Epithelial cell of esophagus (primary cell): ENCODE data around the gene SLC12A3.

Experiments
- DNase-seq: peaks from one replicate; pipeline ENCODE4 v3.0.0; 2010; ENCODE audit warnings: low read depth
- H3K4me3 ChIP-seq: 2 replicates; pipeline ENCODE4 v1.5.1; 2011; ENCODE audit warnings: mild to moderate bottlenecking, low read length, control low read depth
- TF ChIP-seq, protein P1 (sequence below): IDR thresholded peaks from 2 replicates; pipeline ENCODE4 v1.5.1; 2011; ENCODE audit warnings: low read depth, mild to moderate bottlenecking, low read length, control low read depth, inconsistent platforms; ENCODE audit not compliant: insufficient read depth; ENCODE audit errors: missing control alignments

SLC12A3 gene

DNA sequence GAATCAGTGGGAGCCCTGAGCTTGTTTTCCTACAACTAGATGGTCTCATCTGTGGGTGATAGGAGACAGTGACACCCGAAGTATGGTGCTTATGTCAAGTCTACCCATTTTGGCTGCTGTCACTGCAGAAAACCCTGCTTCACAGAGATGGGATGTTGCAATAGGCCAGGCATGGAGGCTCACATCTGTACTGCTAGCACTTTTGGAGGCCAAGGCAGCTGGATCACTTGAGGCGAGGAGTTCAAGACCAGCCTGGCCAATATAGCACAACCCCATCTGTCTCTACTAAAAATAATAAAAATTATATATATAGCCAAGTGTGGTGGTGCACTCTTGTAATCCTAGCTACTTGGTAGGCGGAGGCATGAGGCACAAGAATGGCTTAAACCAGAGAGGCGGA lies 64.6 kb downstream of the SLC12A3 start:
- TF ChIP-seq, protein P1, sequence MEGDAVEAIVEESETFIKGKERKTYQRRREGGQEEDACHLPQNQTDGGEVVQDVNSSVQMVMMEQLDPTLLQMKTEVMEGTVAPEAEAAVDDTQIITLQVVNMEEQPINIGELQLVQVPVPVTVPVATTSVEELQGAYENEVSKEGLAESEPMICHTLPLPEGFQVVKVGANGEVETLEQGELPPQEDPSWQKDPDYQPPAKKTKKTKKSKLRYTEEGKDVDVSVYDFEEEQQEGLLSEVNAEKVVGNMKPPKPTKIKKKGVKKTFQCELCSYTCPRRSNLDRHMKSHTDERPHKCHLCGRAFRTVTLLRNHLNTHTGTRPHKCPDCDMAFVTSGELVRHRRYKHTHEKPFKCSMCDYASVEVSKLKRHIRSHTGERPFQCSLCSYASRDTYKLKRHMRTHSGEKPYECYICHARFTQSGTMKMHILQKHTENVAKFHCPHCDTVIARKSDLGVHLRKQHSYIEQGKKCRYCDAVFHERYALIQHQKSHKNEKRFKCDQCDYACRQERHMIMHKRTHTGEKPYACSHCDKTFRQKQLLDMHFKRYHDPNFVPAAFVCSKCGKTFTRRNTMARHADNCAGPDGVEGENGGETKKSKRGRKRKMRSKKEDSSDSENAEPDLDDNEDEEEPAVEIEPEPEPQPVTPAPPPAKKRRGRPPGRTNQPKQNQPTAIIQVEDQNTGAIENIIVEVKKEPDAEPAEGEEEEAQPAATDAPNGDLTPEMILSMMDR = no peak
- no peak overlapping the region for H3K4me3 ChIP-seq
- no peak for DNase-seq

DNA sequence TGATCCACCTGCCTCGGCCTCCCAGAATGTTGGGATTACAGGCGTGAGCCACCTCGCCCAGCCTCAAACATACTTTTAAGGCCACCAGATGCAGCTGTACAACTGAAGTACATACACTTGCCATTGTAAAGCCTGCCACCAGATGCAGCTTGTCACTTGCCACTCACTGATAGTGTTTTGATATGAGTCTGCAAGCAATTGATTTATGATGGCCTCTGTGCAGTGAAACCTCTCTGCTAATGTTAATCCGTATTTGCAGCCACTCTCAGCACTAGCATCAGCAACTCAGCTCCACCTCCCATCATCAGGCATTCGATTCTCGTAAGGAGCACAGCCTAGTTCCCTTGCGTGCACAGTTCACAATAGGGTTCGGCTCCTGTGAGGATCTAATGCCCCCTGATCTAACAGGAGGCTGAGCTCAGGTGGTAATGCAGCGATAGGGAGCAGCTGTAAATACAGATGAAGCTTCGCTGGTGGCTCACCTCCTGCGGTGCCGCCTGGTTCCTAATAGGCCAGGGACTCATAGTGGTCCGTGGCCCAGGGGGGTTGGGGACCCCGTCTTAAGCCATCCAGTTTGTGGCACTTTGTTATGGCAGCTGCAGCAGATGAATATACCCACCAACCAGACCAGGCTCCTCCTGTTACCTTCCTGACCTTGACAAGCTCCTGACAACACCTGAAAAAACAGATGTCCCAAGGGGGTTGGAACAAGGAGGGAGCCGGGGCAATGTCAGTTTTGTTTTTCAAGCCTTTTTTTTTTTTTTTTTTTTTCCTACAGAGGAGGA lies 65.7 kb downstream of the SLC12A3 start:
- TF ChIP-seq, protein P1 = no peak
- no peak overlapping the region for H3K4me3 ChIP-seq
- no peak for DNase-seq

DNA sequence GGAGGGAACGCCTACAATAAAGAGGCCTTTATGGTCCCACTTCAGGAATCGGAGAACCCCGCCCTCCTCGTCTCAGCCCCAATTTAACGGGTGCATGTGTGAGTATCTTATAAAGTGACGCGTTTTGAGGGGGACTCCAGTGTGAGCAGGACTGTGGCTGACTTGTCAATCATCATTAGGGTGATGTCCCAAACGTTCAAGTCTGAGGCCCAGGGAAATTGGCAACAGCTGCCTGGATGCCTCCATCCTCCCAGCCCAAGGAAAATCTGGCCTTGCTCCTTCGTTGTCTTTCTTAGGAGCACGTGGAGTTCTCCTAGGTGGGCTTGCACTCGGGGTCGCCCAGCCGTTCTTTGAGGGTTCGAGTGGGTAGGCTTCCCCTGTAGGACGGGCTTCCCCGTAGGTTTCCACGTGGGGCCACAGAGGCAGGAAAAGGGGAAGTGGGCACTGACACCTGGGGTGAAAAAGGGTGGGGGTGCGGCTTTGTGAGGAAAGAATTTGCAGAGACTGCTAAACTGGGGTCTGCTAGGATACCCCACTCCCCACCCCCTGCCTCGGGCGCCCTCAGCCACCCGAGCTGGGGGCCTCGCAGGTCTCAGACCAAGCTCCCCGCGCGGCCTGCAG lies 66.4 kb downstream of the SLC12A3 start:
- no peak for DNase-seq
- TF ChIP-seq, protein P1 = no peak
- H3K4me3 ChIP-seq = peak overlapping the region; percentile 40

DNA sequence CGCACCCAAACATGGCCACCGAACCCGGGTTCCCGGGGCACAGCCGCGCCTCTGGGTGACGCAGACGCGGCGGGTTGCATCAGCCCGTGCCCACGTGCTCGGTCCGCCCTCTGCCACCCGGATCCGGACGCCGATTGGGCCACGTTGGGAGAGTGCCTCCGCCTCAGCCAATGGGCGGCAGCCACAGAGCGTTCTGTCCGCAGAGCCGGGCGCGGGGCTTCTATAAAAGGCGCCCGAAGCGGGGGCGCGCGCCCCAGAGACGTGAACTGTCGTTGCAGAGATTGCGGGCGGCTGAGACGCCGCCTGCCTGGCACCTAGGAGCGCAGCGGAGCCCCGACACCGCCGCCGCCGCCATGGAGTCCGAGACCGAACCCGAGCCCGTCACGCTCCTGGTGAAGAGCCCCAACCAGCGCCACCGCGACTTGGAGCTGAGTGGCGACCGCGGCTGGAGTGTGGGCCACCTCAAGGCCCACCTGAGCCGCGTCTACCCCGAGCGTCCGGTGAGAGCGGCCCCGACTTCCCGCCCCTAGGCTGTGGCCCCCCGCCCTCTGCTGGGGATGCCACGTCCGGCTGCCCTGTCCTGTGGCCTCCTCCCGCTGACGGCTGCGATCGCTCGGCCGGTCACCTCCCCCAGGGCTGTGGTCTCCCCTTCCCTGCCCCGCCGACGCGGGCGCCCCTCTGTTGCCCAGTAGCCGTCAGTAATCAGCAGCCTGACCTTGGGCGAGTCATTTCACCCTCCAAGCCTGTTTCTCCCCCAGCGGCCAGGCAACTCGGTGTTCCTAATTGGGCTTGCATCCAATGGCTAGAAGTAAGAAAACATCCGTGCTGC lies 67.1 kb downstream of the SLC12A3 start, which contains the start of gene HERPUD1:
Gene HERPUD1 (plus strand): TSS at position 251 of the 829 bp plus-strand sequence. CDS start 103 bp downstream, at position 354.
- peak within 1 kb of the TSS; percentile 97 for H3K4me3 ChIP-seq
- DNase-seq = peak; percentile 98
- TF ChIP-seq, protein P1 = no peak

DNA sequence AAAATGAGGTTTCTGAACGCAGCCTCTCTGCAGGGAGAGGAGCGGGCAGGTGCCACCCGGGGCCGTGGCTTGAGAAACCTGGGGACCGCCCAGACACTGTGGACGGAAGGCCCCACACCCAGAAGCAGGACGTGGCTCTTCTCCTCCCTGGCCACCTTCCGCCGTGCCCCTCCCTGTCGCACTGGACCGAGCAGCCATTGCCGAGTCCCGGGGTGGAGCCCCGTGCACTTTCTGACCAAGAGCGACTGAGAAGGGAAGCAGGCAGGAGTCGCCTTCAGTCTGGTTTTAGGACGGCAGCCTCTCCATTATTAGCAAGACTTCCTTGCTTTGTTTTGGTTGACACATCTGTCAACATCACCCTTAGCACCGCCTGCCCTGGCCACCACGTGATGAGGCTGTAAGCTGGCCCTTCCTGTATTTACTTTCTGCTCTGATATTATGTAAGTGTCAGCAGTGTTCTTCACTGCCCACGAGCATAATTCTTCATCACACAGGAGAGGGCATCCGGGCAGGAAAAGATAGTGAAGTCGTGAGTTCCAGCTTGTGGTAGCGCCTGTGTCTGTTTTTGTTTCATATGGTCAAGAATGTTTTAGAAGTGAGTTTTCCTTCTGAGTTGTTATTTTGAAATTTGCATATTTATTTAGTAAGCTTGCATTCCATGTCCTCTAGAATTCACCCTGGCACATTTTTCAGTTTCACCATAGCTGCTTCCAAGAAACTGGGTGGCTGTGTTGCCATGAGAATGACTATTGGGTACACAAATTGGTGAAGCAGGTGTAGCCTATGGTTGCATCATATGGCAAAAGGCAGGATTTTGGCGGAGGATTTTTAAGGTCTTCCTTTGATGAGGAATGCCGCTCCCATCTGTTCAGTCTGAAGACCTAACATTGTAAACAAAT lies 68.0 kb downstream of the SLC12A3 start:
- peak overlapping the region; percentile 97 for H3K4me3 ChIP-seq
- DNase-seq = peak; percentile 81
- TF ChIP-seq, protein P1 = no peak
